ENCODE measurements around the gene METTL17. TPM values are rescaled to one million over a fixed set of nuclear protein-coding genes. Genes with fewer than 3 reads are reported as not detected.

The METTL17 gene
- total and polyA plus RNA-seq, 2 of the 13 experiments (the other 11 are each of a cell fraction or from before 2014, with no cell fraction given), result 122 to 199 TPM

- TF ChIP-seq SNAPC4 (CRISPR knock-in tag; IDR thresholded peaks at IDR 0.05) (peak; percentile 85; the same call in 1 of the 2 replicates), ETV5 (CRISPR knock-in tag; IDR thresholded peaks at IDR 0.05; ENCODE audit: borderline replicate concordance) (0 out of 2 replicates have a peak, but pooled peaks have one; percentile 31), MED8 (CRISPR knock-in tag; IDR thresholded peaks at IDR 0.05; ENCODE audit: insufficient replicate concordance) (no peak), CHD4 (IDR thresholded peaks at IDR 0.05; ENCODE audit: borderline replicate concordance, low read length) (no peak; the same call in 1 of the 2 replicates), FOXC1 (CRISPR knock-in tag; IDR thresholded peaks at IDR 0.05; ENCODE audit: borderline replicate concordance) (no peak; the same call in 1 of the 2 replicates), TSC22D2 (CRISPR knock-in tag; IDR thresholded peaks at IDR 0.05; ENCODE audit: borderline replicate concordance) (peak; percentile 88; the same call in 1 of the 2 replicates), TEF (CRISPR knock-in tag; IDR thresholded peaks at IDR 0.05) (0 out of 2 replicates have a peak, but pooled peaks have one; percentile 38), TGIF2 (CRISPR knock-in tag; IDR thresholded peaks at IDR 0.05) (no peak), SMAD3 (CRISPR knock-in tag; IDR thresholded peaks at IDR 0.05) (no peak; the same call in 1 of the 2 replicates), SMC3 (IDR thresholded peaks at IDR 0.05; ENCODE audit: low read length) (peak; percentile 26; the same call in 1 of the 2 replicates), ZNF577 (CRISPR knock-in tag; IDR thresholded peaks at IDR 0.05; ENCODE audit: borderline replicate concordance, low read depth) (no peak), ZNF317 (CRISPR knock-in tag; IDR thresholded peaks at IDR 0.05) (0 out of 2 replicates have a peak, but pooled peaks have one; percentile 39), MTA1 (CRISPR knock-in tag; IDR thresholded peaks at IDR 0.05; ENCODE audit: borderline replicate concordance) (no peak), TAF1 (CRISPR knock-in tag; IDR thresholded peaks at IDR 0.05) (peak; percentile 26), ZNF275 (CRISPR knock-in tag; IDR thresholded peaks at IDR 0.05; ENCODE audit: borderline replicate concordance) (peak; percentile 68; the same call in 1 of the 2 replicates), RARA (CRISPR knock-in tag; IDR thresholded peaks at IDR 0.05) (peak; percentile 40; the same call in 1 of the 2 replicates), KAT7 (CRISPR knock-in tag; IDR thresholded peaks at IDR 0.05; ENCODE audit: borderline replicate concordance) (no peak; the same call in 1 of the 2 replicates), ZNF580 (CRISPR knock-in tag; IDR thresholded peaks at IDR 0.05; ENCODE audit: borderline replicate concordance, low read depth) (no peak; the same call in 1 of the 2 replicates), CENPX (CRISPR knock-in tag; IDR thresholded peaks at IDR 0.05) (no peak), SNAPC2 (CRISPR knock-in tag; IDR thresholded peaks at IDR 0.05) (no peak), GABPA (IDR thresholded peaks at IDR 0.05; ENCODE audit: low read depth, low read length) (no peak), GABPA (CRISPR knock-in tag; IDR thresholded peaks at IDR 0.05; ENCODE audit: low read depth) (peak; percentile 26; the same call in 1 of the 2 replicates)
Observed at GRCh38 chr14:20970983-20971704, 18.6 kb upstream of the METTL17 start (continued).

Measured in HepG2 (cell line).